Measurements from ENCODE around the gene ACOXL. TPM values are rescaled to one million over a fixed set of nuclear protein-coding genes. Genes with fewer than 3 reads are reported as not detected.

Gene ACOXL
- polyA plus RNA-seq, 2 donors = not detected

GRCh38 chr2:111057045-111057444, 324.7 kb downstream of the ACOXL start:
- no peaks in the 10 kb centered on the region for H3K27me3 ChIP-seq (ENCODE audit: control insufficient read depth in 1 of 2, insufficient read depth in 2 of 2, low read length in 2 of 2)
- no peak overlapping the region for H3K27ac ChIP-seq (ENCODE audit: low read depth in 2 of 2, low read length in 1 of 2)
- H3K36me3 ChIP-seq (ENCODE audit: control insufficient read depth in 2 of 2, insufficient read depth in 2 of 2, low read length in 1 of 2) = no peaks in the 10 kb centered on the region
- peaks cover 0 to 3% of the 10 kb centered on the region in 2 donors for H3K9me3 ChIP-seq (ENCODE audit: control insufficient read depth in 2 of 2, insufficient read depth in 1 of 2, low read depth in 1 of 2, low read length in 1 of 2)
- 82 to 84% methylated on average over 5 of the region's 5 CpGs for WGBS, 2 donors
- no peak overlapping the region for H3K4me3 ChIP-seq (ENCODE audit: low read depth in 1 of 2, low read length in 2 of 2)
- H3K4me1 ChIP-seq (ENCODE audit: control insufficient read depth in 2 of 2, insufficient read depth in 2 of 2, low read length in 1 of 2) = no peaks in the 10 kb centered on the region

DNA sequence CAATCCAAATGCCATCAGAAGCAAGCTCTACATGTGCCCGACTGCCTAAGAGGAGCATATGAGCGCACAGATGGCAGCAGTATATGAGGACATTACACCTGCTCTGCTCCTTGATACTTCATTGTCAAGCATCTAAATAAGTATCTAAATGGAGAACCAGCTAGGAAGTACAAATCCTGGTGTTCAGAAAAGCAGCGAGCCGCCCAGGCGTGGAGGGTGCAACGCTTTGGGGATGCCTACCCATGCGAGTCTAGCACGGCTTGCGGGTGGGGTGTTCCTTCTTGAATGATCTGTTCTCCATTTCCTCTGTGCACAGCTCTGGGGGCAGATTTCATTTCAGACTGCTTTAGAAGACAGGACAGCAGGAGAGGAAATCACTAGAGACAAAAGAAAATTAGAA, 325.3 kb downstream of the ACOXL start:
- Histone ChIP-seq H3K4me1 (ENCODE audit: control insufficient read depth in 2 of 2, insufficient read depth in 2 of 2, low read length in 1 of 2) (no peaks in the 10 kb centered on the region), H3K4me3 (ENCODE audit: low read depth in 1 of 2, low read length in 2 of 2) (no peak overlapping the region), H3K9me3 (ENCODE audit: control insufficient read depth in 2 of 2, insufficient read depth in 1 of 2, low read depth in 1 of 2, low read length in 1 of 2) (peaks cover 0 to 3% of the 10 kb centered on the region in 2 donors), H3K36me3 (ENCODE audit: control insufficient read depth in 2 of 2, insufficient read depth in 2 of 2, low read length in 1 of 2) (no peaks in the 10 kb centered on the region), H3K27me3 (ENCODE audit: control insufficient read depth in 1 of 2, insufficient read depth in 2 of 2, low read length in 2 of 2) (no peaks in the 10 kb centered on the region), H3K27ac (ENCODE audit: low read depth in 2 of 2, low read length in 1 of 2) (no peak overlapping the region)
- WGBS, 2 donors = 85 to 86% methylated on average over 9 of the region's 9 CpGs

GRCh38 chr2:111058264-111058663, 325.9 kb downstream of the ACOXL start:
- no peak overlapping the region for H3K4me3 ChIP-seq (ENCODE audit: low read depth in 1 of 2, low read length in 2 of 2)
- H3K9me3 ChIP-seq (ENCODE audit: control insufficient read depth in 2 of 2, insufficient read depth in 1 of 2, low read depth in 1 of 2, low read length in 1 of 2) = peaks cover 0 to 3% of the 10 kb centered on the region in 2 donors
- WGBS, 2 donors = 65 to 68% methylated on average over 5 of the region's 5 CpGs
- H3K36me3 ChIP-seq (ENCODE audit: control insufficient read depth in 2 of 2, insufficient read depth in 2 of 2, low read length in 1 of 2) = no peaks in the 10 kb centered on the region
- no peaks in the 10 kb centered on the region for H3K27me3 ChIP-seq (ENCODE audit: control insufficient read depth in 1 of 2, insufficient read depth in 2 of 2, low read length in 2 of 2)
- H3K27ac ChIP-seq (ENCODE audit: low read depth in 2 of 2, low read length in 1 of 2) = no peak overlapping the region
- no peaks in the 10 kb centered on the region for H3K4me1 ChIP-seq (ENCODE audit: control insufficient read depth in 2 of 2, insufficient read depth in 2 of 2, low read length in 1 of 2)

DNA sequence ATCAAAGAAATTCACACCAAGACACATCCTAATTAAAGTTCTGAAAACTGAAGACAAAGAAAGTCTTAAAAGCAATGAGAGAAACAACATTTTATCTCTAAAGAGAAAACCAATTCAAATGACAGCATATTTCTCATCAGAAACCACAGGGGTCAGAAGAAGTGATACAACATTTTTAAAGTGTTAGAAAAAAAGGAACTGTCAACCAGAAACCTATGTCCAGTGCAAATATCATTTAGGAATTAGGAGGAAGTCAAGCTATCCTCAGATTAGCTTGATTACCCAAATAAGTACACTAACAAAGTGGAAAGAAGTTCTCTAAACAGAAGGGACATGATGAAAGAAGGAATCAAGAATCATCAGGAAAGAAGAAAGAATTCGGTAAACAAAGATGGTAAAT, 328.8 kb downstream of the ACOXL start:
- 86 to 96% methylated on average over 1 of the region's 1 CpG for WGBS, 2 donors
- Histone ChIP-seq H3K4me3 (ENCODE audit: low read depth in 1 of 2, low read length in 2 of 2) (no peak overlapping the region), H3K36me3 (ENCODE audit: control insufficient read depth in 2 of 2, insufficient read depth in 2 of 2, low read length in 1 of 2) (no peaks in the 10 kb centered on the region), H3K9me3 (ENCODE audit: control insufficient read depth in 2 of 2, insufficient read depth in 1 of 2, low read depth in 1 of 2, low read length in 1 of 2) (no peaks in the 10 kb centered on the region), H3K27ac (ENCODE audit: low read depth in 2 of 2, low read length in 1 of 2) (no peak overlapping the region), H3K4me1 (ENCODE audit: control insufficient read depth in 2 of 2, insufficient read depth in 2 of 2, low read length in 1 of 2) (no peaks in the 10 kb centered on the region), H3K27me3 (ENCODE audit: control insufficient read depth in 1 of 2, insufficient read depth in 2 of 2, low read length in 2 of 2) (no peaks in the 10 kb centered on the region)

GRCh38 chr2:111062417-111062816, 330.0 kb downstream of the ACOXL start:
- no peak overlapping the region for H3K27ac ChIP-seq (ENCODE audit: low read depth in 2 of 2, low read length in 1 of 2)
- H3K27me3 ChIP-seq (ENCODE audit: control insufficient read depth in 1 of 2, insufficient read depth in 2 of 2, low read length in 2 of 2) = no peaks in the 10 kb centered on the region
- no peaks in the 10 kb centered on the region for H3K4me1 ChIP-seq (ENCODE audit: control insufficient read depth in 2 of 2, insufficient read depth in 2 of 2, low read length in 1 of 2)
- WGBS, 2 donors = 52 to 58% methylated on average over 2 of the region's 2 CpGs
- no peak overlapping the region for H3K4me3 ChIP-seq (ENCODE audit: low read depth in 1 of 2, low read length in 2 of 2)
- H3K36me3 ChIP-seq (ENCODE audit: control insufficient read depth in 2 of 2, insufficient read depth in 2 of 2, low read length in 1 of 2) = no peaks in the 10 kb centered on the region
- no peaks in the 10 kb centered on the region for H3K9me3 ChIP-seq (ENCODE audit: control insufficient read depth in 2 of 2, insufficient read depth in 1 of 2, low read depth in 1 of 2, low read length in 1 of 2)

GRCh38 chr2:111066062-111066593, 333.8 kb downstream of the ACOXL start:
- H3K27ac ChIP-seq (ENCODE audit: low read depth in 2 of 2, low read length in 1 of 2) = no peak overlapping the region
- WGBS, 2 donors = 84 to 88% methylated on average over 2 of the region's 2 CpGs
- no peak overlapping the region for H3K4me3 ChIP-seq (ENCODE audit: low read depth in 1 of 2, low read length in 2 of 2)
- H3K36me3 ChIP-seq (ENCODE audit: control insufficient read depth in 2 of 2, insufficient read depth in 2 of 2, low read length in 1 of 2) = no peaks in the 10 kb centered on the region
- H3K27me3 ChIP-seq (ENCODE audit: control insufficient read depth in 1 of 2, insufficient read depth in 2 of 2, low read length in 2 of 2) = no peaks in the 10 kb centered on the region
- H3K9me3 ChIP-seq (ENCODE audit: control insufficient read depth in 2 of 2, insufficient read depth in 1 of 2, low read depth in 1 of 2, low read length in 1 of 2) = no peaks in the 10 kb centered on the region
- peaks cover 2 to 3% of the 10 kb centered on the region in 2 donors for H3K4me1 ChIP-seq (ENCODE audit: control insufficient read depth in 2 of 2, insufficient read depth in 2 of 2, low read length in 1 of 2)

GRCh38 chr2:111068435-111069058, 336.2 kb downstream of the ACOXL start:
- WGBS, 2 donors = 56 to 67% methylated on average over 4 of the region's 4 CpGs
- no peaks in the 10 kb centered on the region for H3K36me3 ChIP-seq (ENCODE audit: control insufficient read depth in 2 of 2, insufficient read depth in 2 of 2, low read length in 1 of 2)
- H3K4me3 ChIP-seq (ENCODE audit: low read depth in 1 of 2, low read length in 2 of 2) = no peak overlapping the region
- no peaks in the 10 kb centered on the region for H3K27me3 ChIP-seq (ENCODE audit: control insufficient read depth in 1 of 2, insufficient read depth in 2 of 2, low read length in 2 of 2)
- peak overlapping the region in 1 of 2 donors; percentile 47 for H3K27ac ChIP-seq (ENCODE audit: low read depth in 2 of 2, low read length in 1 of 2)
- peaks cover 5 to 8% of the 10 kb centered on the region in 2 donors for H3K4me1 ChIP-seq (ENCODE audit: control insufficient read depth in 2 of 2, insufficient read depth in 2 of 2, low read length in 1 of 2)
- no peaks in the 10 kb centered on the region for H3K9me3 ChIP-seq (ENCODE audit: control insufficient read depth in 2 of 2, insufficient read depth in 1 of 2, low read depth in 1 of 2, low read length in 1 of 2)

DNA sequence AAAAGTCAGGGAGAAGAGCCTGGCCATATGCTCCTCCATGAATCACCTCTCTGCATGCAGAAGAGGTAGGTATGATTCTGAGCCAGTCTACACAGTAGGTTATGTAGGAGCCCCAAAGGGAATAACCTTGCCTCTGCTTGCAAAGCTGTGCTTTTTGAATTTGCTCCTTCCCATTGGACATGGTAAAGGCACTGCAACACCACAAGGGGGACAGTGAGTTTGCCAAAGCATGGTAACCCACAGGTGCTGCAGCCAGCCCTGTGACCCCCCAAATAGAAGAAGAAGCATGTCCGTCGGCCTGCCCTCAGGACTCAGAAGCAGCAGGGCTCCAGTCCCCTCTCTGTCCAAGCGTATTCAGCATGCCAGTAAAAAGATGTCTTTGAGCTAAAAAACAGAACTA, 337.3 kb downstream of the ACOXL start:
- 93 to 95% methylated on average over 3 of the region's 3 CpGs for WGBS, 2 donors
- H3K27ac ChIP-seq (ENCODE audit: low read depth in 2 of 2, low read length in 1 of 2) = no peak overlapping the region
- H3K27me3 ChIP-seq (ENCODE audit: control insufficient read depth in 1 of 2, insufficient read depth in 2 of 2, low read length in 2 of 2) = no peaks in the 10 kb centered on the region
- no peak overlapping the region for H3K4me3 ChIP-seq (ENCODE audit: low read depth in 1 of 2, low read length in 2 of 2)
- H3K9me3 ChIP-seq (ENCODE audit: control insufficient read depth in 2 of 2, insufficient read depth in 1 of 2, low read depth in 1 of 2, low read length in 1 of 2) = no peaks in the 10 kb centered on the region
- H3K36me3 ChIP-seq (ENCODE audit: control insufficient read depth in 2 of 2, insufficient read depth in 2 of 2, low read length in 1 of 2) = no peaks in the 10 kb centered on the region
- H3K4me1 ChIP-seq (ENCODE audit: control insufficient read depth in 2 of 2, insufficient read depth in 2 of 2, low read length in 1 of 2) = peaks cover 5 to 8% of the 10 kb centered on the region in 2 donors

DNA sequence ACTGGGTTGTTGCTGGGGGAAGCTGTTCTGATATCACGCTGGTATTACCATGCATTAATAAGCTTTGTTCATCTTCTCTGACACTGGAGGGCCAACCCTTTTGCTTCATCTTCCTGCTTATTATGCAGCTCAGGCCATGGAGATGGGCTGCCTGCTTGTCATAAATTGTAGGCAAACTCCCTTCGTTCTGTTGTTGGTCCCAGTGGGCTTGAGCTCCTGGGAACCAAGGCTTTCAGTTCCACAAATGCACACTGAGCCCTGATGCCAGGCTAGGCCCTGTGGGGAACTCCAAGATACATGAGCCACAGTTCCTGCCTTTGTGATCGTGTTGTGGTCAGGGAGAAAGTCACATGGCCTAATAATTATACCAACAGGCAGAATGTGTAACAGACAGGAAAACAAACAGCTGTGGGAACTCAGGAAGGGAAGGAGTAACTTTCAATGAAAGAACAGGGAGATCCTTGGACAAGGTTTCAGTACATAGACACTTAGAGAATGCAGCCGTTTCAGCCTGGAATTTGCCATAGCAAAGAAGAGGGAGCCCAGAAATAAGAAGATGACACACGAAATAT, 339.3 kb downstream of the ACOXL start:
- WGBS, 2 donors = 35 to 38% methylated on average over 5 of the region's 5 CpGs
- Histone ChIP-seq H3K4me3 (ENCODE audit: low read depth in 1 of 2, low read length in 2 of 2) (no peak overlapping the region), H3K27ac (ENCODE audit: low read depth in 2 of 2, low read length in 1 of 2) (peak overlapping the region in 1 of 2 donors; percentile 24), H3K36me3 (ENCODE audit: control insufficient read depth in 2 of 2, insufficient read depth in 2 of 2, low read length in 1 of 2) (no peaks in the 10 kb centered on the region), H3K9me3 (ENCODE audit: control insufficient read depth in 2 of 2, insufficient read depth in 1 of 2, low read depth in 1 of 2, low read length in 1 of 2) (no peaks in the 10 kb centered on the region), H3K27me3 (ENCODE audit: control insufficient read depth in 1 of 2, insufficient read depth in 2 of 2, low read length in 2 of 2) (no peaks in the 10 kb centered on the region), H3K4me1 (ENCODE audit: control insufficient read depth in 2 of 2, insufficient read depth in 2 of 2, low read length in 1 of 2) (peaks cover 5 to 8% of the 10 kb centered on the region in 2 donors)

All from esophagus (tissue), 2 donors.